Cortex of kidney (tissue), 1 donor: ENCODE data around the gene PGP.

Experiments
- DNase-seq: peaks from one replicate; lab custom pipeline; 2025; lab: John Stamatoyannopoulos, UW

The PGP gene

DNA sequence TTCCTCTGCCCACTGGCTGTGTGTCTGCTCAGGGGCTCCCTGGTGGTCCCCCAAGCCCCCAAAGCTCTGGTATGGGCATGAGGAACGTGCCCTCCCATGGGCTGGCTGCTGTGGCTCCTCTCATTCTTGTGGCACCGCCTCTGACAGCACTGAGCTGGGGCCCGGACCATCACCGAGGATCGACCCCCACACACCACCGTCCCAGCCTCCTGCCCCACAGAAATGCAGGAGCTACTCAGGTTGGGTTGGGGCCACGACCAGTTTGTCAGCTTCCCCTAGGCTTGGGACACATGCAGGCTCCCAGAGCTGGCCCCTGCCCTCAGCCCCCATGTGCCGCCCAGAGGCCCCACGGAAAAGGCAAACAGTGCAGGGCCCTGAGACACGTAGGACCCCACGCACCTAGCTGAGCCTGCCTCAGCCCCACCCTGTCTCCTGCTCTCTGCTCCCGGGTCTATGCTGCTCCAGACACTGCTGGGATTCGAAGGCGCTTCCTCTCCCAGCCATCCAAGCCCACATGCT is 15.0 kb downstream of the PGP start:
- DNase-seq = no peak

DNA sequence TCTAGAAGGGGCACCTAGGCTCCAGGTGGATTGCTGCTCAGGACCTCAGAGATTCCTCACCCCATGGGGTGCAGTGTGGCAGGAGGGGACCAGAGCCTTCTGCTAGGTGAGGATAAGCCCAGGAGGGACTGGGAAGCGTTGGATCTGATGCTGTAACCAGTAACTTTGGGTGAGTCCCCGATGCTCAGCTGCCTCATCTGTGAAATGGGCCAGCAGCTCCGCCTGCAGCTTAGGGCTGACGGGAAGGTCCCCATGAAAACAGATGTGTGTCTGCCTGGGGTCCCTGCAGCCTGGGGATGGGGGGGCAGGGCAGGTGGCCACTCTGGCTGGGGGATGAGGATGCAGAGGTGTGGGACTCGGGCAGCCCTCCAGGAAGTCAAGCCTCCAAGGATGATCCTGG is 15.5 kb downstream of the PGP start:
- no peak for DNase-seq

DNA sequence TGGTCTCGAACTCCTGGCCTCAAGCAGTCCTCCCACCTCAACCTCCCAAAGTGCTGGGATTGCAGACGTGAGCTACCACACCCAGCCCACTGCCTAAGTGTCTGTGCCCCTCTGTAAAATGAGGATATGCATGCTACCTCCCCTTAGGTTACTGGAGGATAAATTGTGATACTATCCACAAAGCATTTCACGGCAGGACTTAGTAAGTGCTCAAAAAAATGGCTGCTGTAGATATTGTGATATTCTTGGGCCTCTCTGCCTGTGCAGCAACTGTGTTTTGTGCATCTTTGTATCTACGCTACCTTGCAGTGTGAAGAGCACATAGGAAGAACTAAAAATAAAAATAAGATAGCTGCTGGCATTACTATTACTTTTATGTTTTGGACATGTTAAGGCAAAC is 16.4 kb downstream of the PGP start:
- no peak for DNase-seq

DNA sequence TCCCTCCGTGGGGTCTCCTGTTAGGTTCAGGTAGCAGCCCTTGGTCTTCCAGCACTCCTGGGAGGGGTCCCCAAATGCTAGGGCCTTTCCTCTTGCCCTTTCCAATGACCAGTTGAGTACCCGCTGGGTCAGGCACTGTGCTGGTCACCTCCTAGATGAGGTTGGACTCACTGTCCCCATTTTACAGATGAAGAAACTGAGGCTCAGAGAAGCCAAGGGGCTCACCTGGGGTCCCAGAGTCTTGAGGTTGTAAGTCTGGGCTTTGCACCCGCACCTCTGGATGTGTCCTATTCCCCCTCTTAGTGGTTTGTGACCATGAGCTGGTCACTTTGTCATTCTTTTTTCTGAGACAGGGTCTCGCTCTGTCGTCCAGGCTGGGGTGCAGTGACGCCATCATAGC is 16.9 kb downstream of the PGP start:
- DNase-seq = no peak

DNA sequence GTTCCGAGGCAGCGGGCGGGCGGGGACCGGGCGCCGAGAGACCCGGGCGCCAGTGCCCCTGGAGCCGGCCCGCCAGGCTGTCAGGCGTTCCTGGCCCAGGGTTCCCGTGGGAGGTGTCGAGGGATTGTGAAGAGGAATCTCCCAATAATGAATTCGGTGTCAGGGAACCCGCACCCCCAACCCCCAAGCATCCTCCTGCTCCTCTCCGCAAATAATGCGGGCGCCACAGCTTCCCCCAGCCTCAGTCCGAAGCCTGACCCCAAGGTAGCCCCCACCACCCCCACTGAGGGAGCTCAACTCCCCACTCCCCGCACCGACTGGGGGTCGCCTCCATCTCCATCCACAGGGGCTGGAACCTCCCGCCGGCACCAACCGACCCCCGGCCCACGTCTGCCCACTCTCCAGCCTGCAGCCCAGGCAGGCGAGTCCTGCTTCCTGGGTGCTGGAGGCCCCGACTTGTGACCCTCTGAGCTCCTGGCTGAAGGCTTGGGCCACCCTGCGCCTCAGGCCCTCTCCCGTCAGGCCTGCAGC is 17.6 kb downstream of the PGP start:
- DNase-seq = no peak

DNA sequence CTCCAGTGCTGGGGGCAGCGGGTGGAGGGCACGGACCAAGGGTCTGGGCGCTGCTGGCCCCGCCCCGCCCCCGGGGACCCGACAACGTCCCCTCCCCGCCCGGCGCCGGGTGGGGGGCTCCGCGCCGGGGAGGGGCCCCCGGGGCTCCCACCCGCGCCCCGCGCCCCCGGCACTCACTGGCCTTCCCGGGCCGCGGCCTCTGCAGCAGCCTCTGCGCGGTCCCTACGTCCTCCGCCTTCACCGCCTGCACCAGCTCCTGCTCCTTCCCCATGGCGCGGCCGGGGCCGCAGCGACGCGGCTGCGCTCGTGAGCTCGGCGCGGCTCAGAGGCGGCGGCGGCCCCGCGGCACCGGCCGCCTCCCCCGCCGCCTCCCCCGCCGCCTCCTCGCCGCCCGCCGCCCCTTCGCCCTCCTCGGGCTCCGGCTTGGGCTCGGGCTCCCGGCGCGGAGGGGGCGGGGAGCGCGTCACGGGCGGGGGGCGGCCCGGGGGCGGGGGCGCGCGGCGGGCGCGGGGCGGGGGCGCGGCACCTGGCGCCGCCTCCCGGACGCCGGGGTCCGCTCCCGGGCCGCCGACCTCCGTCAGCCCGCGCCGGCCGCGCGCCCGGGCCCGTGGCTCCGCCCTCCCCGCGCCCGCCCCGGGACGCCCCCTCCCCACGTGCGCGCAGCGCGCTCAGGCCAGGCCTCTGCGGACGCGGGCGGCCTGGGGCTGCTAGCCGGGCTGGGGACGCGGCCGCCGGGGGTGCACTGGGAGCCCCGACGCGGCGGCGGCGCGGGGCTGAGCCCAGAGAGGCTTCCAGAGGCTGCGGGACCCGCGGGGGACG is 18.3 kb downstream of the PGP start, which contains the start of gene CASKIN1:
Gene CASKIN1, minus strand, starts transcription at position 444 of the 819 bp plus-strand sequence. Its CDS starts 173 bp downstream, at position 271.
- no peak for DNase-seq

DNA sequence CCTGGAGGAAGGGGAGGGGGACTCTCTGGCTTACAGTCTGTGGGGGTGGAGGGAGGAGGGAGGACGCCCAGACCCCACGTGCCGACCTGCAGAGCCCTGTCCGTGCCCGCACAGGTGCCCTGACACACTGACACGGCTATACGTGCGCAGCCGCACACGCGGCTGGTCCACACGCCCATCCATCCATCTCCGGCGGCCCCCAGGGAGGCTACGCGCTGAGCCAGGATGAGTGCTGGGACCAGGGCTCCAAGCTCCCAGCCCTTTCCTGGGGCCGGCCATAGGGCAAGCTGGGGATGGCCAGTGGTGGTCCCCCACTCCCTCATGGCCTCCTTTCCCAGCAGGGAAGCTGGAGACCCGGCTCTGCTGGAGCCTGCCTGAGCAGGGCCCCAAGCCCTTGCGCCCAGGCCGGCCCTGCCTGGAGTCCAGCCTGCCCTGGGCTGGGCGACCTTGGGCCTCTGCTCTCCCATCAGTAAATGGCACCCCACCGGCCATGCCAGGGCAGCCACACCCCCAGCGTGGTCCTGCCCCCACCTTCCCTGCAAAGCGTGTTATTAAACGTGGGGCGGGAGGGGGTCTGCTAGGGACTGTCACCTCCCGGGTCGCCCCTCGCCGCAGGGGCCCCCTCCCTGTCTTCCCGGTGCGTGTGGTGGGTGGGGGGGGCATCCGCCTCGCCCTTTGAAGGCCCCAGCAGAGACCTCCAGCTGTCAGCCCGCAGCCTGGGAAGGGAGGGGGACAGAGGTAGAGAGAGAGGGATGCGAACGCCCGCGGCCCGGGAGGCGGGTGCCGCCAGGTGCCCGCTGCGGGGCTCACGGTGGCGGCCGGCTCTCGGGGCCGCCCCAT is 19.1 kb downstream of the PGP start:
- DNase-seq = no peak

DNA sequence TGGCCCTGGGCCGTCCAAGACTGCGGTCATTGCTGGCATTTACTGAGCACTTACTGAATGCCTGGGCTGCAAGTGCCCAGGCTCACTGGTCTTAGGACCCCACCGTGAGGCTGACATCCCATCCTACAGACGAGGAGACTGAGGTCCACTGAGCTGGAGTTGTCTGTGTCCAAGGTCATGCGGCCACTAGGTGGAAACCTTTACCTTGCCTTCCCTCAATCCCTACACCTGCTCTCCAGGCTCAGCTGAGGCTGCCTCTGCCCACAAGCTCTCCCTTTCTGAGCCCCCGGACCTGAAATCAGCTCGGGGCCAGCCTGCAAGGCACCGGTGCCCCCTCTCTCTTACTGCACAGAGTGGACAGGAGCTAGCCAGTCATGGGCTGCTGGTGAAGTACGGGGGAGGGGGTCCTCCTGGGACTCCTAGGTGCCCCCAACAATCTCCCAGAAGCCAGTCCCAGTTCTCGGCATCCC is 19.8 kb downstream of the PGP start:
- no peak for DNase-seq

DNA sequence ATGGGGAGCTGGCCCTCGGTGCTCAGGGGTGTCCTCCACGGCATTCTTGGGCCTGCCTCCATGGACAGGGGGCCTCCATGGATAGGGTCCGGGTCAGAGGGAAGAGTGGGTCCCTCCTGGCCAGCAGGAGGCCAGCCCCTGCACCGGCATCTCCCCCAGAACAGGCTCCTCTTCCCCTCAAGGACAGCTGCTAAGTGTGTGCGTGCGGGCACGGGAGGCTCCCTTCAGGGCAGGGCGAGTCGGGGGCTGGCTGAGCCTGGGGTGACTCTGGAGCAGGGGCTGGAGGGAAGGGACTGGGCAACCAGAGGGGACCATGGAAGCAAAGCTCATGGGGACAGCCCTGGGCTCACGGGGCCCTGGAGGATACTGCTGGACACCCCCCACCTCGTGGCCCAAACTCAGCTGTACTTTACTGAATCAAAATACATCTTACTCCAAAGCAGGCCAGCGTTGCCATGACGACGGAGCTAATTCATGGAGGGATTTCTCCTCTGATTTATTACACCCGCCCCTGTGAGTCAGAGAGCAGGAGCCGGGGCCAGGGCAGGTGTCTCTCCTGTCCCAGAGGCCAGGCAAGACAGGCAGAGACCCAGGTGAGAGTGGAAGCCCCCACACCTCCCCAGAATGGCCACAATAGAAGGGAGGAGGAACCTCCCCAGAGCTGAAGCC is 20.3 kb downstream of the PGP start:
- DNase-seq = no peak

DNA sequence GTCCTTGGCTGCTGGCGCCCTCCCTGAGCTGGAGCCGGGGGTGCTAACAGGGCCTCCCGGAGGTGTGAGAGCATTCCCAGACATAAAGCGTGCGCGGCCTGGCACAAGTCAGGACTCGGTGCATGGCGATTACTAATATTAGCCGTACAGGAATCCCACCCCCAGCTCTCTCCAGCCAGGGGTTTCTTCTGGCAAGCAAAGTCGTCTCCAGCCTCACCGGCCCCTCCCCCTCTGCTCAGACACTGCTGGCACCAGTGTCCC is 23.3 kb downstream of the PGP start:
- no peak for DNase-seq

DNA sequence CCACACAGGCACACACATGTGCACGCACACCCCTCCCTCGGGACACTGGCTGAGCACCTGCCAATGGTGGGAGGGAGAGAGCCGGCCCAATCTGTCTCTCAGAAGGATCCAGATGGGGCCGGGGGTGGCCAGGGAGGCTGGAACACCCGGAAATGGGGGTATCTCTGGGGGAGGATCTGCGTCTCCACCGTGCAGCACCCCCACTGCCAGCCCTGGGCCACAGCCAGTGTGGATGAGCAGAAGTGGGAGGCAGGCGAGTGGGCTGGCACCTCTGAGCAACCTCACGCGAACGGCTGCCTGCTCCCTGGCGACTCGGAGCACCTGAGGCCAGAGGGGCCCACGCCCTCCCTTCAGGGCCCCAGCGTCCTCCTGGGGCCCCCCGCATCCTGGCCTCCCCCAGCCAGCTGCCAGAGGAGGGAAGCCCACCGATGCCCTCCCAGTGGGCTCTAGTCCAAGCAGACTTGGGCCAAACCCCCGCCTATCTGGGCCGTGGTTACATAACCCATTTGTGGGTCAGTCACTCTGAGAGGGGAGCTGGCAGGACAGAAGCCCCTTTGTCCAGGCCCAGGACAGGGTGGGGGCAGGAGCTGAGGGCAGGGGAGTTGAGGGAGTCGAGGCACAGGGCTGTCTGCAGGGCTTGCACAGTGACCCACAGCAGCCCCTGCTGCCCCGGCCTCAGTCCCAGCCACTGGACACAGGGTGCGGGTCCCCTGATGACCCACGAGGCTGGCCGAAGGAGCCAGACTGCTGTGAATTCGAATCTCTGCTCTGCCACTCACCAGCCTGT is 23.8 kb downstream of the PGP start:
- no peak for DNase-seq

DNA sequence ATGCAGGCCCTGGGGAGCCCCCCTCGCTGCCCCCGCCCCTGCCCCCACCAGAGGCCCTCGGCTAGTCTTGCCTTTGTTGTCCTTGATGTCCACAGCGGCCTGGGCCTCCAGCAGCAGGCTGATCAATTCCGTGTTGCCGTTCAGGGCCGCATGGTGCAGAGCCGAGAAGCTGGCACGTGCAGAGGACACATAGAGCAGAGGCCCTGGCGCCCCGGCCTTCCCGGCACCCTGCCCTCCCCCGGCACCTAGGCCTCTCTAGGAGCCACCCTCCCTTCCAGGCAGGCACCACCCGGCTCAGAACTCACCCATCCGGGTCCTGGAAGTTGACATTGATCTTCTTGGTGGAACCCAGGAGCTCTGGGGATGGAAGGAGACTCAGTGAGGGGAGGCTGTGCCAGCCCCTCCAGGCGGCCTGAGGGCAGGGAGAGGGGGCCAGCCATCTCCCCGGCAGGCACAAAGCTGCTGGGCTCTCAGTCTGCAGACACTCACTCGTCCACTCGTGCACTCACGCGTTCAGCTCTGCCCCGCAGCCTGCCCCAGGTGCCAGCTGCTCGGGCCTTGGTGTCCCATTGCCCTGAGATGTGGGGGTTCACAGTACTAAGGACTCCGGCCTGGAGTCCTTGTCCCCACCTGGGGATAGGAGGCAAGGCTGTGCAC is 24.5 kb downstream of the PGP start:
- no peak for DNase-seq

DNA sequence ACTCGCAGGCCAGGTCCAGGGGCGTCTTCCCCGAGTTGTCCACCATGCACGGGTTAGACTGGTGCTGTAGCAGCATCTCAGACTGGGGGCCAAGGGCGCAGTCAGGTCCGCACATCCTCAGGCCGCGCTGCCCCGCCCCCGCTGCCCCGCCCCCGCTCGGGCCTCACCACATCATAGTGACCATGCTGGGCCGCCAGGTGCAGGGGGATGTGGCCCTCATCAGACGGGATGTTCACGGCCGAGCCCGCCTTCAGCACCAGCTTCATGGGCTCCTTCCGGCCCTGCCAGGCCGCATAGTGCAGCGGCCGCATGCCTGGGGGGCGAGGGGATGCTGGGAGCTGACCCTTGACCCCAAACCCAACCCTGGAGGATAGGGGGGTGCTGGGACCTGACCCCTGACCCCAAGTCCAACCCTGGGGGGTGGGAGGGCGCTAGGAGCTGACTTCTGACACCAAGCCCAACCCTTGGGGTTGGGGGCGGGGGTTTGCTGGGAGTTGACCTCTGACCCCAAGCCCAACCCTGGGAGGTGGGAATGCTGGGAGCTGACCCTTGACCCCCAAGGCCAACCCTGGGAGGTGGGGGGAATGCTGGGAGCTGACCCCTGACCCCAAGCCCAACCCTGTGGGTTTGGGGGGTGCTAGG is 25.3 kb downstream of the PGP start:
- DNase-seq = no peak

DNA sequence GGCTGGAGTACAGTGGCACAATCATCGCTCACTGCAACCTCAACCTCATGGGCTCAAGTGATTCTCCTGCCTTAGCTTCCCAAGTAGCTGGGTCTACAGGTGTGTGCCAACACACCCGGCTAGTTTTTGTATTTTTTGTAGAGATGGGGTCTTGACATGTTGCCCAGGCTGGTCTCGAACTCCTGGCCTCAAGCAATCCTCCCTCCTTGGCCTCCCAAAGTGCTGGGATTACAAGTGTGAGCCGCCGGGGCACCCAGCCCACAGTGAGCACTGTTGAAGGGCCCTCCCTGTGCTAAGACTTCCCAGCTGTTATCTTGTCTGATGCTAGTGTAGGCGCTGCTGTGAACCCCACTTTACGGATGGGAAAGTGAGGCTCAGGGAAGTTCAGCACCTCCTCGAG is 26.2 kb downstream of the PGP start:
- no peak for DNase-seq

DNA sequence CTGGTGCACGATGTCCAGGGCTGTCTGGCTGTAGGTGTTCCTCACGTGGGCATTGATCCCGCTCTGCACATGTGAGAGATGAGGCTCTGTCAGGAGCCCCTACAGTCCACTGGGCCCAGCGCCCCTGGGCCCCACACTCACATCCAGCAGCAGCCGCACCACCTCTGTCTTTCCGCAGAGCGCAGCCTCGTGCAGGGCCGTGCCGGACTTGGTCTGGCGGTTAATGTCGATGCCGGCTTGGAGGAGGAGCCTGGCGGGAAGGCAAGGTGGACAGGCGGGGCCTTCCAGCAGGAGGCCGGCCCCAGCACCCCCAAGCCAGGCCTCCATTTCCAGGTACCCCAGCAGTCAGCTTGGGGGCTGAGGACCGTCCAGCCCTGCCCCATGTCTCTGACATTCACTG is 27.4 kb downstream of the PGP start:
- no peak for DNase-seq

DNA sequence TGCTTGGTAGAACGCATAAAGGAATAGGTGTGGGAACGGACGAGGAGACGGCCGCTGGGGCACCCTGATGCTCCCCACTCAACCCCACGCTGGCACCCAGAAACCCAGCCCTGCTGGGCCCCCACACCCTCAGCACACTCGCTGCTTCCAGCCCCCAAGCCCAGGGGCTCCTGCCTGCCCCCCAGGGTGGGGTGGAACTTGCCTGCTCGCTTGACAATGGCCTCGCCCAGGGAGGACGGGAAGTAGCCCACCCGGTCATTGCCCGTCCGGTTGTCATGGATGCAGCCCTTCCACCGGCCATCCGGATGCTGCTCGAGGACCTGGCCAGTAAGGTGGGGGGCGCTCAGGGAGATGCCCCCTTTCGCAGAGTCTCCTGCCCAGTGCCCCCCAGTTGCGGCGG is 28.1 kb downstream of the PGP start:
- DNase-seq = no peak

DNA sequence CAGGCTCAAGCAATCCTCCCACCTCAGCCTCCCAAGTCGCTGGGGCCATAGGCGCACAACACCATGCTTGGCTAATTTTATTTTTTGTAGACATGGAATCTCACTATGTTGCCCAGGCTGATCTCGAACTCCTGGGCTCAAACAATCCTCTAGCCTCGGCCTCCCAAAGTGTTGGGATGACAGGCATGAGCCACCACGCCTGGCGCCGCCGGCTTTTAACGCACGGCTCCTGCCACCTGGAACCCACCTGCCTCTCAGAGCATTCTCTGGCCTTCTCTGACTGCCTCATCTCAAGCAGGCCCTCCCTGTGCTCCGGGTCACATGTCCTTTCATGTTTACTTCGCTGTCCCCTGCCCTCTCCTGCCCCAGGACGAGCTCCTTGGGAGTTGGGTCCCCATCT is 28.6 kb downstream of the PGP start:
- DNase-seq = no peak

DNA sequence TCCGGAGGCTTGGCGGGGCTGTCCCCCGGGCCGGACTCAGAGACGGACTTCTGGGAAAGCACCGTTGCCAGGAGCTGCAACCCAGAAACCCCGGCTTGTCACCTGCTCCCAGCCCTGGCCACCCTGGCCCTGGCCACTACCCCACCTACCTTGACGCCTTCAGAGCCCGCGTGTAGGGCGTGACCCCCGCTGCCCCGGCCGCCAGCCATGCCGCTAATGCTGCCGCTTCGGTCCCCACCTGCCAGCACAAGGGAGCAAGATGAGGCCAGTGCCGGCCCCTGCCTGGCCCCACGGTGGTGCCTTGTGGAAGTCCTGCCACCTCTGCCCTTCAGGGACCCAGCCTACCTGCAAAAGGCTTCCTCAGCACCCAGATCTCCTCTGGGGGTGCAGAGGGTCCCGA is 29.7 kb downstream of the PGP start:
- DNase-seq = no peak

DNA sequence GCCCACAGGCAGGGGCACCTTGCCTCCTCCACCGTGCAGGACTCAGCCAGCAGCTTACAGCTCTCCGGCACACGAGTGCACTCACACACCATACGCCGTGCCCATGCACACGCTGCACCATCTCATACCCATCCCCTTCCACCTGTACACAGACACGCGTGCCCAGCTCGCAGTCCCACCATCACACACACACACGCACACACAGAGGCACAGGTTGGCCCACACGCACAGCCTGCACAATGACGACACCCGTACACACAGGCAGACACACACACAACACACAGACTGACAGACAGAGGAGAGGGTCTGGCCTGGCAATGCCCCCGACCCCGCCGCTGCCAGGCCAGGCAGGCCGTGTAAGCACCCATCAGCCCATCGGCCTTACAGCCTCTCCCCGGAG is 30.3 kb downstream of the PGP start:
- DNase-seq = no peak

DNA sequence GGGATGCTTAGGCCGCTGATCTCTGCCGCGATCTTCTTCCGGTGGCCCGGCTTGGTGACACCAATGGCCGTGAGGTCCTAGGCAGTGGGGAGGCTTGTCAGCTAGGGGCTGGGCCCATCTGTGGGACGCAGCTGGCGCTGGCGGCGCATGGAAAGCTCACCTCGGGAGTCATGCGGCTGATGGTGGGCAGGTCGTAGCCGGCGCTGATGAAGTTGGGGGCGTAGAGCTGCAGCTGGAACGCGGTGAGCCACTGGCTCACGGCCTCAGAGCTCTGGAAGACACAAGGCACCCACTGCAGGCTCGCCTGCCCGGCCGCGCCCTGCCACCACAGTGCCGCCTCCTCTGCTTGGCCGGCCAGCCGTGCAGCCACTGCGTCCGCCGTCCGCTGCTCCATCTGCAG is 31.0 kb downstream of the PGP start:
- no peak for DNase-seq

DNA sequence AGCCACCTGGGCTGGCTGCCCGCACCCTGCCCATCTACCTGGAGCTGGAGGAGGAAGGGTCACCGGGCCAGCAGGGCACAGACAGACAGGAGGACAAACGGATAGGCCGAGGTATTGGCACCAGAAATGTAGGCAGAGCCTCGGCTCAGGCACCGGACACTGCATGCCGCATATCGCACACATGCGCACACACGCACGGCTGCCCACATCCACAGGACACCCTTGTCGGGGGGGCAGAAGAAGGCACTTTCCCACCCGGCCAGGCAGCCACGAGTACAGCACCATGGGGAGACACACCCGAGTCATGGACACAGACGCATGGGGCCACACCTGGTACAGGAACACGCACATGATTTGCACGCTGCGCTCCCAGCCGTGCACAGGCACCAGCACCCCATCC is 32.7 kb downstream of the PGP start:
- no peak for DNase-seq
